Testis (tissue), 2 donors: ENCODE data around the gene ERCC1.

Experiments
- POLR2A ChIP-seq: fragments of 450-650 bp; IDR thresholded peaks from one replicate; pipeline ENCODE4 v1.6.1; 2017; ENCODE audit warnings: antibody characterized with exemption, mild to moderate bottlenecking, moderate library complexity
- TF ChIP-seq, protein P1 (sequence below), 3 experiments: fragments of 450-650 bp in 2 of 3; fragments of 200-600 bp in 1 of 3; sonication (generic) in 1 of 3; IDR thresholded peaks; one replicate each; pipeline ENCODE4 v1.5.1; 2016 to 2019; ENCODE audit warnings: antibody characterized with exemption in 3 of 3, mild to moderate bottlenecking in 2 of 3, moderate library complexity in 1 of 3

DNA sequence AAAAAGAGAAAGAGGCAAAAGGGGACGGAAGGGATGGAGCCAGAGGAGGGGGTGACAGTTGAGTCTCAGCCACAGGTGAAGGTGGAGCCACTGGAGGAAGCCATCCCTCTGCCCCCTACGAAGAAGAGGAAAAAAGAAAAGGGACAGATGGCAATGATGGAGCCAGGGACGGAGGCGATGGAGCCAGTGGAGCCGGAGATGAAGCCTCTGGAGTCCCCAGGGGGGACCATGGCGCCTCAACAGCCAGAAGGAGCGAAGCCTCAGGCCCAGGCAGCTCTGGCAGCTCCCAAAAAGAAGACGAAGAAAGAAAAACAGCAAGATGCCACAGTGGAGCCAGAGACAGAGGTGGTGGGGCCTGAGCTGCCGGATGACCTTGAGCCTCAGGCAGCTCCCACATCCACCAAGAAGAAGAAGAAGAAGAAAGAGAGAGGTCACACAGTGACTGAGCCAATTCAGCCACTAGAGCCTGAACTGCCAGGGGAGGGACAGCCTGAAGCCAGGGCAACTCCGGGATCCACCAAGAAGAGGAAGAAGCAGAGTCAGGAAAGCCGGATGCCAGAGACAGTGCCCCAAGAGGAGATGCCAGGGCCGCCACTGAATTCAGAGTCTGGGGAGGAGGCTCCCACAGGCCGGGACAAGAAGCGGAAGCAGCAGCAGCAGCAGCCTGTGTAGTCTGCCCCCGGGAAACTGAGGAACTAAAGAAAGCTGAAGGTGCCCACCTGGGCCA is 14.7 kb downstream of the ERCC1 start:
- TF ChIP-seq, protein P1, sequence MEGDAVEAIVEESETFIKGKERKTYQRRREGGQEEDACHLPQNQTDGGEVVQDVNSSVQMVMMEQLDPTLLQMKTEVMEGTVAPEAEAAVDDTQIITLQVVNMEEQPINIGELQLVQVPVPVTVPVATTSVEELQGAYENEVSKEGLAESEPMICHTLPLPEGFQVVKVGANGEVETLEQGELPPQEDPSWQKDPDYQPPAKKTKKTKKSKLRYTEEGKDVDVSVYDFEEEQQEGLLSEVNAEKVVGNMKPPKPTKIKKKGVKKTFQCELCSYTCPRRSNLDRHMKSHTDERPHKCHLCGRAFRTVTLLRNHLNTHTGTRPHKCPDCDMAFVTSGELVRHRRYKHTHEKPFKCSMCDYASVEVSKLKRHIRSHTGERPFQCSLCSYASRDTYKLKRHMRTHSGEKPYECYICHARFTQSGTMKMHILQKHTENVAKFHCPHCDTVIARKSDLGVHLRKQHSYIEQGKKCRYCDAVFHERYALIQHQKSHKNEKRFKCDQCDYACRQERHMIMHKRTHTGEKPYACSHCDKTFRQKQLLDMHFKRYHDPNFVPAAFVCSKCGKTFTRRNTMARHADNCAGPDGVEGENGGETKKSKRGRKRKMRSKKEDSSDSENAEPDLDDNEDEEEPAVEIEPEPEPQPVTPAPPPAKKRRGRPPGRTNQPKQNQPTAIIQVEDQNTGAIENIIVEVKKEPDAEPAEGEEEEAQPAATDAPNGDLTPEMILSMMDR (IDR thresholded peaks at IDR 0.05) = no peak
- no peak for TF ChIP-seq POLR2A
